ENCODE measurements around the gene HES5.

The HES5 gene

DNA sequence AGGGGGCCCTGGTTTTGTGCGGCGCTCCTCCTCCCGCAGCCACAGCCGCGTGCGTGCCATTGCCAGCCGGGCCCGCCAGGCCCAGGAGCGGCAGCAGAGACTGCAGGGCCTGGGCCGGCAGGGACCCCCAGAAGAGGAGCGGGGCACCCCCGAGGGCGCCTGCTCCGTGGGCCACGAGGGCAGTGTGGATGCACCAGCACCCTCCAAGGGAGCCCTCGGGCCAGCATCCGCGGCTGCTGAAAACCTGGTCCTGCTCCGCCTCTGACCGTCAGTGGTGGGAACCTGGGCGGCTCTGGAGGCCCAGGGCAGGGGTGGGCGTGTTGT lies 25.2 kb downstream of the HES5 start:
- in situ Hi-C loops (cut with MboI; ENCODE audit: low pct_unique_long_range_greater_than_20kb, low sequenced_read_pairs, unreplicated experiment), result no loop called here
- TF ChIP-seq, protein P1, sequence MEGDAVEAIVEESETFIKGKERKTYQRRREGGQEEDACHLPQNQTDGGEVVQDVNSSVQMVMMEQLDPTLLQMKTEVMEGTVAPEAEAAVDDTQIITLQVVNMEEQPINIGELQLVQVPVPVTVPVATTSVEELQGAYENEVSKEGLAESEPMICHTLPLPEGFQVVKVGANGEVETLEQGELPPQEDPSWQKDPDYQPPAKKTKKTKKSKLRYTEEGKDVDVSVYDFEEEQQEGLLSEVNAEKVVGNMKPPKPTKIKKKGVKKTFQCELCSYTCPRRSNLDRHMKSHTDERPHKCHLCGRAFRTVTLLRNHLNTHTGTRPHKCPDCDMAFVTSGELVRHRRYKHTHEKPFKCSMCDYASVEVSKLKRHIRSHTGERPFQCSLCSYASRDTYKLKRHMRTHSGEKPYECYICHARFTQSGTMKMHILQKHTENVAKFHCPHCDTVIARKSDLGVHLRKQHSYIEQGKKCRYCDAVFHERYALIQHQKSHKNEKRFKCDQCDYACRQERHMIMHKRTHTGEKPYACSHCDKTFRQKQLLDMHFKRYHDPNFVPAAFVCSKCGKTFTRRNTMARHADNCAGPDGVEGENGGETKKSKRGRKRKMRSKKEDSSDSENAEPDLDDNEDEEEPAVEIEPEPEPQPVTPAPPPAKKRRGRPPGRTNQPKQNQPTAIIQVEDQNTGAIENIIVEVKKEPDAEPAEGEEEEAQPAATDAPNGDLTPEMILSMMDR (IDR thresholded peaks at IDR 0.05; ENCODE audit: extremely low read depth, insufficient read depth, missing control alignments), result no peak
- no peak for DNase-seq (ENCODE audit: low spot score)

DNA sequence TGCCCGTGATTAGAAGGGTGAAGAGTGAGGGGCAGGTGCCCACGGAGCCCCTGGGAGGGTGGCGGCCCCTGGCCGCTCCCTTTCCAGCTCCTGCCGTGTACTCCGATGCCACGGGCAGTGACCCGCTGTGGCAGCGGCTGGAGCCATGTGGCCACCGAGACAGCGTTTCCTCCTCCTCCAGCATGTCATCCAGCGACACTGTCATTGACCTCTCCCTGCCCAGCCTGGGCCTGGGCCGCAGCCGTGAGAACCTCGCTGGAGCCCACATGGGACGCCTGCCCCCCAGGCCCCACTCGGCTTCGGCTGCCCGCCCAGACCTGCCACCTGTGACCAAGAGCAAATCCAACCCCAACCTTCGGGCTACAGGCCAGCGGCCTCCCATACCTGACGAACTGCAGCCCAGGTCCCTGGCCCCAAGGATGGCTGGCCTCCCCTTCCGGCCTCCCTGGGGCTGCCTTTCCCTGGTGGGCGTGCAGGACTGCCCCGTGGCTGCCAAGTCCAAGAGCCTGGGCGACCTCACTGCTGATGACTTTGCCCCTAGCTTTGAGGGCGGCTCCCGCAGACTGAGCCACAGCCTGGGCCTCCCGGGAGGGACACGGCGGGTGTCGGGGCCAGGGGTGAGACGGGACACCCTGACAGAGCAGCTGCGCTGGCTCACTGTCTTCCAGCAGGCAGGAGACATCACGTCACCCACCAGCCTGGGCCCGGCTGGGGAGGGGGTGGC lies 25.7 kb downstream of the HES5 start:
- in situ Hi-C loops (cut with MboI; ENCODE audit: low pct_unique_long_range_greater_than_20kb, low sequenced_read_pairs, unreplicated experiment), result no loop called here
- no peak for DNase-seq (ENCODE audit: low spot score)
- TF ChIP-seq, protein P1 (IDR thresholded peaks at IDR 0.05; ENCODE audit: extremely low read depth, insufficient read depth, missing control alignments), result no peak

DNA sequence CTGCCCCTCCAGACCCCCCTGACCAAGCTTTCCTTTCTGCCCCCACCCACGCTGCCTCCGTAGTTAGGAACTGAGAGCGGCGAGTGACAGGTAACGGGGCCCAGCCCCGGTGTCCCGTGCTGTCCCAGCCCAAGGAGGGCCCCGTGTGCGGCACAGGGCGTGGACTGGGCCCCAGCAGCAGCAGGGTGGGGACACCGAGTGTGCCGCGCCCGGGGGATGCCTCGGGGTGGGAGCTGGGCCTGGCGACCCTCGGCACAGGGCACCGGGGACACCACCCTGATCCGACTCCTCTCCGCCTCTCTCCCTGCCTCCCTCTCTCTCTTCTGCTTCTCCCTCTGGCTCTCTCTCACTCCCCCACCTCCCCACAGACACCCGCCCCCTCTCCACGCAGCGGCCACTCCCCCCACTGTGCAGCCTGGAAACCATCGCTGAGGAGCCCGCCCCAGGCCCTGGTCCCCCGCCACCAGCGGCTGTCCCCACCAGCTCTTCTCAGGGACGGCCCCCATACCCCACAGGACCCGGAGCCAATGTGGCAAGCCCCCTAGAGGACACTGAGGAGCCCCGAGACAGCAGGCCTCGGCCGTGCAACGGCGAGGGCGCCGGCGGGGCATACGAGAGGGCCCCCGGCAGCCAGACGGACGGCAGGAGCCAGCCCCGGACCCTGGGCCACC lies 26.4 kb downstream of the HES5 start:
- DNase-seq (ENCODE audit: low spot score), result no peak
- in situ Hi-C loops (cut with MboI; ENCODE audit: low pct_unique_long_range_greater_than_20kb, low sequenced_read_pairs, unreplicated experiment), result no loop called here
- TF ChIP-seq, protein P1 (IDR thresholded peaks at IDR 0.05; ENCODE audit: extremely low read depth, insufficient read depth, missing control alignments), result no peak

DNA sequence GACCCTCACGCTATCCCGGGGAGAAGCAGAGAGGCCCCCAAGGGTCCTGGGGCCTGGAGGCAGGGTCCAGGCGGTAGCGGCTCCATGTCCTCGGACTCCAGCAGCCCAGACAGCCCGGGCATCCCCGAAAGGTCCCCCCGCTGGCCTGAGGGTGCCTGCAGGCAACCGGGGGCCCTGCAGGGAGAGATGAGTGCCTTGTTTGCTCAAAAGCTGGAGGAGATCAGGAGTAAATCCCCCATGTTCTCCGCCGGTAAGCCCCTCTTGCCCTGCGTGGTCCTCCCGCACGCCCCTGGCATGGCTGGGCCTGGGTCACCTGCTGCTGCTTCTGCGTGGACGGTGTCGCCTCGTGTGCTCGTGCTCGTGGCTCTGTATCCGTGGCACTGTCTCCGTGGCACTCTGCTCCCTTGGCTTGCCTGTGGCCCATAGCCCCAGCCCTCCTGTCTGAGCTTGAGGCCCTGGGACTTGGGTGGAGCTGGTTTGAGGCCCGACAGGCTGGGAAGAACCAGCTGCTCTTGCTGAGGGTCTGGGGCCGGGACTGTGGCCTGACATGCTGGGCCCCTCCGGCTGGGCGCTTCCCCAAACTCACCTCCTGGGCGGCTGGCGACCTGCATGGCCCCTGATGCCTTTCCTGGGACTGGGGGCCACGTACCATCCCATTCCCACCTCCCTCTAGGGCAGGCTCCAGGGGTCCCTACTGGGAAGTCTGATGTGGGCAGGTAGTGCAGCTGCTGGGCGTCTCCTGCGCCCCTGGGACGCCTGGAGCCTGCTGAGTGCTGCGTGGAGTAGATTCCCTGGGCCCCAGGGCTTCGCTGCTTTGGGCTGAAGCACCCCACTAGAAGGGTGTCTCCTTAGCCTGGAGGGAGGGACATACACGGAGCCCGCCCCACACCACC lies 27.2 kb downstream of the HES5 start:
- TF ChIP-seq, protein P1 (IDR thresholded peaks at IDR 0.05; ENCODE audit: extremely low read depth, insufficient read depth, missing control alignments), result no peak
- in situ Hi-C loops (cut with MboI; ENCODE audit: low pct_unique_long_range_greater_than_20kb, low sequenced_read_pairs, unreplicated experiment), result no loop called here
- no peak for DNase-seq (ENCODE audit: low spot score)

DNA sequence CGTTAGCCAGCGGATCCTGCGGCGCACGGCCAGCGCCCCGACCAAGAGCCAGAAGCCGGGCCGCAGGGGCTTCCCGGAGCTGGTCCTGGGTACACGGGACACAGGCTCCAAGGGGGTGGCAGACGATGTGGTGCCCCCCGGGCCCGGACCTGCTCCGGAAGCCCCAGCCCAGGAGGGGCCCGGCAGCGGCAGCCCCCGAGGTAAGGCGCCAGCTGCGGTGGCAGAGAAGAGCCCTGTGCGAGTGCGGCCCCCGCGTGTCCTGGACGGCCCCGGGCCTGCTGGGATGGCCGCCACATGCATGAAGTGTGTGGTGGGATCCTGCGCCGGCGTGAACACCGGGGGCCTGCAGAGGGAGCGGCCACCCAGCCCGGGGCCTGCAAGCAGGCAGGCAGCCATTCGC lies 27.9 kb downstream of the HES5 start:
- in situ Hi-C loops (cut with MboI; ENCODE audit: low pct_unique_long_range_greater_than_20kb, low sequenced_read_pairs, unreplicated experiment), result no loop called here
- DNase-seq (ENCODE audit: low spot score), result no peak
- TF ChIP-seq, protein P1 (IDR thresholded peaks at IDR 0.05; ENCODE audit: extremely low read depth, insufficient read depth, missing control alignments), result no peak

DNA sequence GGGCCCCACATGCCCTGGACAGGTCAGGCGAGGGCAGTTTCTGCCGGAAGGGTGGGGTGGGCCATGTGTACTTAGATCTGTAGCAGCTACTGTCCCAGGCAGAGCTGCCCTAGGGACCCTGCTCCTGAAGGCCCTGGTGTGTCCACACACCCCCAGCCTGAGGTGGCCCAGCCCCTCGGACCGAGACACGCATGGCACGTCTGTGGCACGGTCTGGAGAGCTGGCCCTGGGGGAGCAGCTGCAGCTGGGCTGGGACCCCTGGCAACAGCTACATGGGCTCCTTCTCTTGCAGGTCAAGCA lies 28.3 kb downstream of the HES5 start:
- in situ Hi-C loops (cut with MboI; ENCODE audit: low pct_unique_long_range_greater_than_20kb, low sequenced_read_pairs, unreplicated experiment), result no loop called here
- TF ChIP-seq, protein P1 (IDR thresholded peaks at IDR 0.05; ENCODE audit: extremely low read depth, insufficient read depth, missing control alignments), result no peak
- DNase-seq (ENCODE audit: low spot score), result no peak

Measured in GM13977 (cell line).